ENCODE measurements around the gene ITPK1. TPM values are rescaled to one million over a fixed set of nuclear protein-coding genes. Genes with fewer than 3 reads are reported as not detected.

Gene ITPK1
- total and polyA plus RNA-seq, 2 donors (not counting 3 experiments of a cell fraction or from before 2014, with no cell fraction given): 39.6 to 51.8 TPM

GRCh38 chr14:92924247-92924646 is 191.5 kb downstream of the ITPK1 start:
- TF ChIP-seq JUN (IDR thresholded peaks at IDR 0.05; ENCODE audit: borderline replicate concordance, insufficient read depth, insufficient read length, low read depth): no peak
- TF ChIP-seq MYC (IDR thresholded peaks at IDR 0.05; ENCODE audit: low read depth, low read length): no peak
- no peak for TF ChIP-seq POLR2AphosphoS5 (IDR thresholded peaks at IDR 0.05; ENCODE audit: insufficient read depth, low read depth, low read length)
- TF ChIP-seq MAX (IDR thresholded peaks at IDR 0.05; ENCODE audit: insufficient read depth, insufficient read length): no peak
- no peak for TF ChIP-seq FOS (IDR thresholded peaks at IDR 0.05; ENCODE audit: borderline replicate concordance, insufficient read depth, low read length)
- no peak for TF ChIP-seq POLR2A (IDR thresholded peaks at IDR 0.05; ENCODE audit: low read depth, low read length)
- H3K4me1 ChIP-seq (ENCODE audit: control insufficient read depth, extremely low read depth, insufficient read depth, low read length): no peaks in the 10 kb centered on the region
- no peaks in the 10 kb centered on the region for H3K9me3 ChIP-seq (replicated peaks; ENCODE audit: control insufficient read depth, insufficient read depth, low read length)
- no peaks in the 10 kb centered on the region for H4K20me1 ChIP-seq (replicated peaks; ENCODE audit: control insufficient read depth, extremely low read depth, insufficient read depth, low read length)
- peaks cover 5 to 6% of the 10 kb centered on the region in 2 experiments for H3K27me3 ChIP-seq (ENCODE audit: control insufficient read depth in 2 of 2, insufficient read depth in 2 of 2, low read length in 2 of 2)
- no peak for FAIRE-seq
- H3K27ac ChIP-seq (ENCODE audit: insufficient read depth, low read depth, low read length): no peak overlapping the region
- H3K4me2 ChIP-seq (ENCODE audit: insufficient read depth, low read length): no peak overlapping the region
- no peak overlapping the region for H3K4me3 ChIP-seq (replicated peaks in 1 of 3; ENCODE audit: insufficient read depth in 1 of 3, low read depth in 1 of 3, low read length in 3 of 3)
- no peak for DNase-seq (ENCODE audit: low read depth, low spot score)
- no peak overlapping the region for H3K9ac ChIP-seq (replicated peaks; ENCODE audit: extremely low read depth, insufficient read depth, low read length)
- ChIA-PET CTCF (no interaction called here), POLR2A (no interaction called here)
- H3K79me2 ChIP-seq (ENCODE audit: control insufficient read depth, insufficient read depth, low read length): no peaks in the 10 kb centered on the region
- intact Hi-C loops (cut with micrococcal nuclease) (no loop called here), dilution Hi-C loops (cut with MboI; ENCODE audit: extremely low pct_ligation_motif_present, low sequenced_read_pairs) (no loop called here)
- no peaks in the 10 kb centered on the region for H3K36me3 ChIP-seq (ENCODE audit: control insufficient read depth in 2 of 2, extremely low read depth in 1 of 2, insufficient read depth in 2 of 2, low read length in 2 of 2)
- no TSS peak for BruUV-seq (replicated peaks)
- no peaks in the 10 kb centered on the region for H3K9me1 ChIP-seq (replicated peaks; ENCODE audit: control insufficient read depth, extremely low read depth, insufficient read depth, low read length)
- H2AFZ ChIP-seq (ENCODE audit: low read depth, low read length): no peak overlapping the region

- Histone ChIP-seq H3K9me3 (replicated peaks; ENCODE audit: control insufficient read depth, insufficient read depth, low read length) (no peaks in the 10 kb centered on the region), H3K4me3 (replicated peaks in 1 of 3; ENCODE audit: insufficient read depth in 1 of 3, low read depth in 1 of 3, low read length in 3 of 3) (no peak overlapping the region), H3K9ac (replicated peaks; ENCODE audit: extremely low read depth, insufficient read depth, low read length) (no peak overlapping the region), H3K27me3 (ENCODE audit: control insufficient read depth in 2 of 2, insufficient read depth in 2 of 2, low read length in 2 of 2) (peaks cover 5 to 6% of the 10 kb centered on the region in 2 experiments), H2AFZ (ENCODE audit: low read depth, low read length) (no peak overlapping the region), H4K20me1 (replicated peaks; ENCODE audit: control insufficient read depth, extremely low read depth, insufficient read depth, low read length) (no peaks in the 10 kb centered on the region), H3K4me1 (ENCODE audit: control insufficient read depth, extremely low read depth, insufficient read depth, low read length) (no peaks in the 10 kb centered on the region), H3K79me2 (ENCODE audit: control insufficient read depth, insufficient read depth, low read length) (no peaks in the 10 kb centered on the region), H3K36me3 (ENCODE audit: control insufficient read depth in 2 of 2, extremely low read depth in 1 of 2, insufficient read depth in 2 of 2, low read length in 2 of 2) (no peaks in the 10 kb centered on the region), H3K9me1 (replicated peaks; ENCODE audit: control insufficient read depth, extremely low read depth, insufficient read depth, low read length) (no peaks in the 10 kb centered on the region), H3K27ac (ENCODE audit: insufficient read depth, low read depth, low read length) (no peak overlapping the region), H3K4me2 (ENCODE audit: insufficient read depth, low read length) (no peak overlapping the region)
- ChIA-PET CTCF (no interaction called here), POLR2A (no interaction called here)
- DNase-seq (ENCODE audit: low read depth, low spot score) (no peak), FAIRE-seq (no peak)
- BruUV-seq (replicated peaks): no TSS peak
- intact Hi-C loops (cut with micrococcal nuclease): no loop called here
- dilution Hi-C loops (cut with MboI; ENCODE audit: extremely low pct_ligation_motif_present, low sequenced_read_pairs): no loop called here
- TF ChIP-seq FOS (IDR thresholded peaks at IDR 0.05; ENCODE audit: borderline replicate concordance, insufficient read depth, low read length) (no peak), MAX (IDR thresholded peaks at IDR 0.05; ENCODE audit: insufficient read depth, insufficient read length) (no peak), JUN (IDR thresholded peaks at IDR 0.05; ENCODE audit: borderline replicate concordance, insufficient read depth, insufficient read length, low read depth) (no peak), GATA2 (IDR thresholded peaks at IDR 0.05; ENCODE audit: insufficient read depth, insufficient read length, low read depth, low read length) (no peak)
These were observed 192.0 kb downstream of the ITPK1 start for GRCh38 chr14:92923744-92924103.
